BE2C (cell line): ENCODE data around the gene NAA10.

Experiments
- DNase-seq: peaks from one replicate; pipeline ENCODE4 v3.0.0-alpha.2; 2020
- H3K27me3 ChIP-seq: fragments of 250-450 bp; sonication (Bioruptor Pico); 2 replicates; pipeline ENCODE4 v1.5.1; 2020; ENCODE audit warnings: mild to moderate bottlenecking
- H3K36me3 ChIP-seq: fragments of 250-450 bp; sonication (Bioruptor Pico); 2 replicates; pipeline ENCODE4 v1.5.1; 2020; ENCODE audit warnings: mild to moderate bottlenecking
- H3K4me1 ChIP-seq: fragments of 250-450 bp; sonication (Bioruptor Pico); 2 replicates; pipeline ENCODE4 v1.5.1; 2020
- H3K4me3 ChIP-seq: 2 replicates; pipeline ENCODE4 v1.5.1; 2011; ENCODE audit warnings: low read depth, low read length
- H3K9me3 ChIP-seq: fragments of 250-450 bp; sonication (Bioruptor Pico); 2 replicates; pipeline ENCODE4 v1.5.1; 2020
- CTCF ChIP-seq: IDR thresholded peaks from 2 replicates; pipeline ENCODE4 v1.5.1; 2012; ENCODE audit warnings: mild to moderate bottlenecking, low read depth, low read length

Gene NAA10

GRCh38 chrX:153952373-153953026, 17.7 kb upstream of the NAA10 start:
- no peak for TF ChIP-seq CTCF
- Histone ChIP-seq H3K27me3 (no peaks in the 10 kb centered on the region), H3K4me3 (no peak overlapping the region), H3K4me1 (peaks cover 4% of the 10 kb centered on the region), H3K9me3 (no peaks in the 10 kb centered on the region), H3K36me3 (peaks cover 88% of the 10 kb centered on the region)
- no peak for DNase-seq

- H3K4me1 ChIP-seq: peaks cover 4% of the 10 kb centered on the region
- H3K36me3 ChIP-seq: peaks cover 81% of the 10 kb centered on the region
- TF ChIP-seq CTCF: no peak
- no peak overlapping the region for H3K4me3 ChIP-seq
- H3K27me3 ChIP-seq: no peaks in the 10 kb centered on the region
- H3K9me3 ChIP-seq: no peaks in the 10 kb centered on the region
- DNase-seq: no peak
Observed at GRCh38 chrX:153951683-153952372, 17.0 kb upstream of the NAA10 start.

- Histone ChIP-seq H3K36me3 (peaks cover 64% of the 10 kb centered on the region), H3K9me3 (no peaks in the 10 kb centered on the region), H3K4me1 (peaks cover 4% of the 10 kb centered on the region), H3K4me3 (no peak overlapping the region), H3K27me3 (no peaks in the 10 kb centered on the region)
- no peak for DNase-seq
- no peak for TF ChIP-seq CTCF
Observed at GRCh38 chrX:153950127-153950526, 15.3 kb upstream of the NAA10 start.

GRCh38 chrX:153948847-153949805, 14.3 kb upstream of the NAA10 start:
- H3K4me1 ChIP-seq: peaks cover 4% of the 10 kb centered on the region
- no peaks in the 10 kb centered on the region for H3K9me3 ChIP-seq
- no peaks in the 10 kb centered on the region for H3K27me3 ChIP-seq
- no peak for DNase-seq
- H3K36me3 ChIP-seq: peaks cover 54% of the 10 kb centered on the region
- H3K4me3 ChIP-seq: no peak overlapping the region
- no peak for TF ChIP-seq CTCF

GRCh38 chrX:153948002-153948466, 13.2 kb upstream of the NAA10 start:
- Histone ChIP-seq H3K36me3 (peaks cover 43% of the 10 kb centered on the region), H3K9me3 (no peaks in the 10 kb centered on the region), H3K4me1 (peaks cover 3% of the 10 kb centered on the region), H3K27me3 (no peaks in the 10 kb centered on the region), H3K4me3 (no peak overlapping the region)
- no peak for DNase-seq
- no peak for TF ChIP-seq CTCF
